Adrenal gland (tissue), 12 donors: ENCODE data around the gene ZNF418. TPM values are rescaled to one million over a fixed set of nuclear protein-coding genes. Genes with fewer than 3 reads are reported as not detected.
"Not testable (repeated sequence)": the region's sequence is repeated elsewhere in the genome, so short reads cannot be mapped to it uniquely, and the experiment has no call there.

ENCODE experiments used
- DNase-seq, 7 donors: peaks; one replicate each; pipeline ENCODE4 v3.0.0-alpha.2; 2019 to 2020
- H3K27ac ChIP-seq, 5 donors: fragments of 200-600 bp; sonication (generic) in 4 of 5; 1 replicate in 3 of 5; 2 replicates in 2 of 5; pipeline versions ENCODE4 v1.5.1 to v1.8.0; 2016 to 2020; ENCODE audit warnings: mild to moderate bottlenecking in 1 of 5
- H3K27me3 ChIP-seq: fragments of 200-600 bp; 2 replicates; pipeline ENCODE4 v1.8.0; 2021
- H3K36me3 ChIP-seq, 2 donors: fragments of 200-600 bp; replicated peaks in 1 of 2; 1 replicate in 1 of 2; 2 replicates in 1 of 2; pipeline versions ENCODE4 v1.5.1 to v1.8.0; 2018 to 2022
- H3K4me1 ChIP-seq, 2 donors: fragments of 200-600 bp; replicated peaks in 1 of 2; 1 replicate in 1 of 2; 2 replicates in 1 of 2; pipeline versions ENCODE4 v1.5.1 to v1.8.0; 2018 to 2021
- H3K4me3 ChIP-seq, 4 donors: fragments of 200-600 bp; sonication (generic) in 3 of 4; one replicate each; pipeline ENCODE4 v1.5.1; 2016 to 2018
- H3K9me3 ChIP-seq, 3 donors: fragments of 200-600 bp; sonication (generic) in 1 of 3; replicated peaks in 1 of 3; 1 replicate in 2 of 3; 2 replicates in 1 of 3; pipeline versions ENCODE4 v1.5.1 to v1.8.0; 2016 to 2021
- POLR2A ChIP-seq, 2 donors: fragments of 450-650 bp; IDR thresholded peaks; one replicate each; pipeline ENCODE4 v1.6.1; 2017; ENCODE audit warnings: antibody characterized with exemption in 2 of 2, mild to moderate bottlenecking in 2 of 2, moderate library complexity in 1 of 2
- WGBS, 4 donors: extraction: QIAGEN DNeasy Blood & Tissue Kit in 2 of 4; methylation state at CpG; one replicate each; pipeline versions ENCODE4 v1.1.5 to v1.1.7; 2013 to 2017; 5-methylcytosine and 5-hydroxymethylcytosine counted together
- intact Hi-C, 2 donors: fragments of 100-400 bp; cut with DNase I; formaldehyde crosslinking; loops; one replicate each; pipeline versions ENCODE4 v1.14.1 to v1.15.0; 2022 to 2023
- polyA plus RNA-seq, 3 donors: library from polyadenylated mRNA; stranded (reverse); fragments of 200-250 nt in 2 of 3; fragments of 350-450 nt in 1 of 3; fragmentation: Illumina TruSeq in 1 of 3; extraction: RNeasy Lipid Tissue Mini Kit (QIAGEN cat#74804) in 1 of 3; gene quantifications; one replicate each; pipeline ENCODE4 v1.2.3, GENCODE V29; 2013 to 2014
- total RNA-seq, 9 donors: library from RNA; depleted of rRNA in 4 of 9; stranded (reverse); fragments of >200 nt in 4 of 9; fragments of 120-200 nt in 1 of 9; fragmentation: NEBNext Ultra II Directional in 1 of 9; extraction: Animal tissue kit (Norgen Biotek cat#: 25700) in 1 of 9; gene quantifications; one replicate each; pipeline versions ENCODE4 v1.1.0 to v1.2.4, GENCODE V29; 2013 to 2023
- TF ChIP-seq, protein P1 (sequence below), 6 experiments: fragments of 450-650 bp in 4 of 6; fragments of 200-600 bp in 2 of 6; sonication (generic) in 1 of 6; IDR thresholded peaks; 1 replicate in 5 of 6; 2 replicates in 1 of 6; pipeline versions ENCODE4 v1.5.1 to v1.8.0; 2016 to 2021; ENCODE audit warnings: antibody characterized with exemption in 6 of 6, mild to moderate bottlenecking in 2 of 6, moderate library complexity in 1 of 6
- donor health status: healthy with polysubstance abuse.
- donor health status: Bipolar disorder and iron deficiency.
- donor health status: DM: yes; HTN: yes; CAD: no.
- donor health status: DM: no; HTN: no; CAD: no.
- donor health status: DM: no; HTN: no; CAD: no.
- donor health status: DM: yes; HTN: yes; CAD: no.

Gene ZNF418
- total and polyA plus RNA-seq, 12 donors: 0.42 to 9.0 (median 4.6) TPM

DNA sequence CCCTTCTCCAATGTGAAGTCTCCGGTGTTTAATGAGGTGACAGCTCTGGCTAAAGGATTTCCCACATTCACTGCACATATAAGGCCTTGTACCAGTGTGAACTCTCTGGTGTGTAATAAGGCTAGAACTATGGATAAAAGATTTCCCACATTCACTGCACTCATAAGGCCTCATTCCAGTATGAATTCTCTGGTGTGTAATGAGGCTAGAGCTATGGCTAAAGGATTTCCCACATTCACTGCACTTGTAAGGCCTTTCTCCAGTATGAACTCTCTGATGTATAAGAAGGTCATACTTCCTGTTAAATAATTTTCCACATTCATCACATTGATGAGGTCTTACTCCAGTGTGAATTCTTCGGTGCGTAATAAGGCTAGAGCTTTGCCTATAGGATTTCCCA lies 6.4 kb upstream of the ZNF418 start:
- no peak for DNase-seq
- H3K4me1 ChIP-seq: peaks cover 4 to 5% of the 10 kb centered on the region in 2 donors
- no peak overlapping the region for H3K4me3 ChIP-seq
- peaks cover 0 to 34% (median 0%) of the 10 kb centered on the region in 3 donors for H3K9me3 ChIP-seq
- TF ChIP-seq, protein P1, sequence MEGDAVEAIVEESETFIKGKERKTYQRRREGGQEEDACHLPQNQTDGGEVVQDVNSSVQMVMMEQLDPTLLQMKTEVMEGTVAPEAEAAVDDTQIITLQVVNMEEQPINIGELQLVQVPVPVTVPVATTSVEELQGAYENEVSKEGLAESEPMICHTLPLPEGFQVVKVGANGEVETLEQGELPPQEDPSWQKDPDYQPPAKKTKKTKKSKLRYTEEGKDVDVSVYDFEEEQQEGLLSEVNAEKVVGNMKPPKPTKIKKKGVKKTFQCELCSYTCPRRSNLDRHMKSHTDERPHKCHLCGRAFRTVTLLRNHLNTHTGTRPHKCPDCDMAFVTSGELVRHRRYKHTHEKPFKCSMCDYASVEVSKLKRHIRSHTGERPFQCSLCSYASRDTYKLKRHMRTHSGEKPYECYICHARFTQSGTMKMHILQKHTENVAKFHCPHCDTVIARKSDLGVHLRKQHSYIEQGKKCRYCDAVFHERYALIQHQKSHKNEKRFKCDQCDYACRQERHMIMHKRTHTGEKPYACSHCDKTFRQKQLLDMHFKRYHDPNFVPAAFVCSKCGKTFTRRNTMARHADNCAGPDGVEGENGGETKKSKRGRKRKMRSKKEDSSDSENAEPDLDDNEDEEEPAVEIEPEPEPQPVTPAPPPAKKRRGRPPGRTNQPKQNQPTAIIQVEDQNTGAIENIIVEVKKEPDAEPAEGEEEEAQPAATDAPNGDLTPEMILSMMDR (IDR thresholded peaks at IDR 0.05): no peak
- TF ChIP-seq POLR2A (IDR thresholded peaks at IDR 0.05): no peak
- intact Hi-C loops: no loop called here
- 94 to 100% (median 97%) methylated on average over 3 of the region's 3 CpGs for WGBS, 4 donors
- H3K36me3 ChIP-seq: peaks cover 0 to 20% of the 10 kb centered on the region in 2 donors
- no peak overlapping the region for H3K27ac ChIP-seq
- no peaks in the 10 kb centered on the region for H3K27me3 ChIP-seq

DNA sequence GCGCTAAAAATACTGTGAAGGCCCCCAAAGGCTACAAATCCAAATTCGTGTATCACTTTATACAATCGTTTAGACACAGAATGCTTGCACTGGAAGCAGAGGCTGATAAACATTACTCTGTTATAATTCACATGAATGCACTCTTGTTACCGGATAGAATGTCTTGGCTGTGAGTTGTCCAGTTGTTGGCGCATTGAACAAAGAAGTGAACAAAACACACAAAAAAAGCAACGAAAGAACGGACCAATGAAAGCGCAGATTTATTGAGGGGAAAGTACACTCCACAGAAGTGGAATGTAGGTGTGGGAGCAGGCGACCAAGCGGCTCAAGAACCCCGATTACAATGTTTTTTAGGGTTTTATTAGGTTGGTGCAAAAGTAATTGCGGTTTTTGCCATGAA lies 529 bp upstream of the ZNF418 start:
- WGBS, 4 donors: 85 to 89% (median 87%) methylated on average over 12 of the region's 12 CpGs
- no peak for DNase-seq
- TF ChIP-seq POLR2A (IDR thresholded peaks at IDR 0.05): no peak
- intact Hi-C loops: no loop called here
- H3K36me3 ChIP-seq: no peaks in the 10 kb centered on the region
- peaks cover 0 to 18% (median 0%) of the 10 kb centered on the region in 3 donors for H3K9me3 ChIP-seq
- no peaks in the 10 kb centered on the region for H3K27me3 ChIP-seq
- H3K4me3 ChIP-seq: peak overlapping the region in 1 of 4 donors; percentile 72
- H3K27ac ChIP-seq: no peak overlapping the region
- peaks cover 0 to 4% of the 10 kb centered on the region in 2 donors for H3K4me1 ChIP-seq

DNA sequence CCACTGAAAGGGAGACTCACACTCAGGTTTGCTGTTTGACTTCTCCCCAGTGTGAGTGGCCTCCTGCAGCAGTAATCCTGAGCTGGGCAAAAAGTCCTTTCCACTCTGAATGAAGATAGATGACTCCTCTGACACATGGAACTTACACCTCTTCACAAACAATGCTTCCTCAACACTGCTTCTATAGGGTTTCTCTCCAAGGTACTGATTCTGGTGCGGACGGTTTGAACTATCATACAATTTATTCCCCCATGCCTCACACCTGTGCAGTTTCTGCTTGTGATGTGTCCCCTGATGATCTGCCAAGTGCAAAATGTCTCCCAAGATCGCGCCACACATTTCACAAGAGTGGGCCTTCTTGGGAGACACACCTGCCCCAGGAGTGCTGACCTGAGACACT lies 7.6 kb downstream of the ZNF418 start:
- 97 to 98% (median 97%) methylated on average over 4 of the region's 4 CpGs for WGBS, 4 donors

DNA sequence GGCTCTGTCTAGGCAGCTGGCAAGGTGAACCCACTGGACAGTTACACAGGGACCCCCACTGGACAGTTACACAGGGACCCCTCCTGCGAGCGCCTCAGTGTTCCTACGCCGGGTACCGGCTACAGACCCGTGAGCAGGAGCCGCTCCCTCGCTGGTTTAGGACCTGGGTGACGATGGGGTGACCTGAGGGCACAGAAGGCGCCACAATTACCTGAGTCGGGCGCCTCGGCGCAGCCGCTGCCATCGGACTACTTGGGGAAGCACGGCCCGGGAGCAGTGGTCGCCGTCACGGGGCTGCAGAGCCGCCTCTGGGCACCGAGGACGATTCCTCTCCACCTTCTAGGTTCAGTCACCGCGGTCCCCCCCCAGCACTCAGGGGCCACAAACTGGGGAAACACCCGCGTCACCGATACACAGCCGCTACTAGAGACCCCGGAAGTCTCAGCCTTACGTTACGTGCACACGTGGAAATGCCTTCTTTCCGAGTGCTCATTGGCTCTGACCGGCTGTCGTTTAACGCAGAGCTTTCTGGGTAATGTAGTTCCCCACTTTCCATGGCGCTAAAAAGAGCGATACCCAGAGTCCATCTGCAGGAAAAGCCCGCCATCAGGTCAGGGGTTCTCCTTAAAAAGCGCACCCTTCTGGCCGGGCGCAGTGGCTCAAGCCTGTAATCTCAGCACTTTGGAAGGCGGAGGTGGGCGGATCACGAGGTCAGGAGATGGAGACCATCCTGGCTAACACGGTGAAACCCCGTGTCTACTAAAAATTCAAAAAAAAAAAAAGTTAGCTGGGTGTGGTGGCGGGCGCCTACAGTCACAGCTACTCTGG lies 18.8 kb downstream of the ZNF418 start, which contains the start of gene ZNF417:
ZNF417 (minus strand) TSS at position 425 of the 828 bp plus-strand sequence; CDS start at position 244, 181 bp downstream.
- peak within 1 kb of the TSS in 4 of 5 donors; percentile 51 to 87 (median 70) for H3K27ac ChIP-seq
- peak; percentile 83 to 95 (median 89) for DNase-seq
- H3K36me3 ChIP-seq, intact Hi-C loops, H3K9me3 ChIP-seq, H3K27me3 ChIP-seq, H3K4me1 ChIP-seq: not testable (repeated sequence)
- peak within 1 kb of the TSS; percentile 6 to 95 (median 75) for H3K4me3 ChIP-seq
- TF ChIP-seq, protein P1 (IDR thresholded peaks at IDR 0.05): peak in 4 of 6 experiments; percentile 5 to 36 (median 26)
- peak; percentile 14 to 51 for TF ChIP-seq POLR2A (IDR thresholded peaks at IDR 0.05)
- 0 to 1% (median 1%) methylated on average over 14 to 51 of the region's 51 CpGs for WGBS, 4 donors

More for the DNA sequence above, 7.6 kb downstream of the ZNF418 start:
- no peaks in the 10 kb centered on the region for H3K4me1 ChIP-seq
- no peaks in the 10 kb centered on the region for H3K27me3 ChIP-seq
- H3K36me3 ChIP-seq: peaks cover 0 to 8% of the 10 kb centered on the region in 2 donors
- H3K4me3 ChIP-seq: no peak overlapping the region
- TF ChIP-seq, protein P1 (IDR thresholded peaks at IDR 0.05): no peak
- no peak for TF ChIP-seq POLR2A (IDR thresholded peaks at IDR 0.05)
- H3K27ac ChIP-seq: no peak overlapping the region
- H3K9me3 ChIP-seq: peaks cover 0 to 29% (median 0%) of the 10 kb centered on the region in 3 donors
- no peak for DNase-seq
- intact Hi-C loops: no loop called here
